Mesendoderm (in vitro differentiated cells): Measurements from ENCODE around the gene KDM4B.

Source experiments
- DNase-seq: peaks from one replicate; pipeline ENCODE4 v3.0.0; 2013
- H2AK5ac ChIP-seq: 2 replicates; pipeline ENCODE4 v1.6.1; 2013; ENCODE audit warnings: low read length, inconsistent platforms
- H2BK120ac ChIP-seq: 2 replicates; pipeline ENCODE4 v1.6.1; 2013; ENCODE audit warnings: low read depth, mild to moderate bottlenecking, low read length, moderate library complexity, mixed read lengths
- H2BK15ac ChIP-seq: replicated peaks from 2 replicates; pipeline ENCODE4 v1.6.1; 2013; ENCODE audit warnings: low read depth, mild to moderate bottlenecking, moderate library complexity
- H2BK5ac ChIP-seq: 2 replicates; pipeline ENCODE4 v1.6.1; 2013; ENCODE audit warnings: low read length, inconsistent platforms
- H3K18ac ChIP-seq: 2 replicates; pipeline ENCODE4 v1.6.1; 2013; ENCODE audit warnings: mild to moderate bottlenecking, low read length, mixed read lengths
- H3K23ac ChIP-seq: one replicate; pipeline ENCODE4 v1.6.1; 2013; ENCODE audit warnings: low read length
- H3K27ac ChIP-seq: 2 replicates; pipeline ENCODE4 v1.5.1; 2013; ENCODE audit warnings: low read depth, mild to moderate bottlenecking, inconsistent platforms, low read length, moderate library complexity
- H3K27me3 ChIP-seq: 2 replicates; pipeline ENCODE4 v1.6.1; 2013; ENCODE audit warnings: low read length, control low read depth, mild to moderate bottlenecking, inconsistent platforms; ENCODE audit not compliant: insufficient read depth, poor library complexity
- H3K36me3 ChIP-seq: 2 replicates; pipeline ENCODE4 v1.6.1; 2013; ENCODE audit warnings: low read length, inconsistent platforms; ENCODE audit not compliant: control insufficient read depth, insufficient read depth
- H3K4ac ChIP-seq: one replicate; pipeline ENCODE4 v1.6.1; 2013; ENCODE audit warnings: low read depth, mild to moderate bottlenecking, low read length, moderate library complexity
- H3K4me1 ChIP-seq: 2 replicates; pipeline ENCODE4 v1.6.1; 2013; ENCODE audit warnings: low read depth, low read length, inconsistent platforms; ENCODE audit not compliant: control insufficient read depth
- H3K4me2 ChIP-seq: 2 replicates; pipeline ENCODE4 v1.6.1; 2013; ENCODE audit warnings: low read length
- H3K4me3 ChIP-seq: 2 replicates; pipeline ENCODE4 v1.5.1; 2013; ENCODE audit warnings: mild to moderate bottlenecking, low read length
- H3K56ac ChIP-seq: one replicate; pipeline ENCODE4 v1.6.1; 2013; ENCODE audit warnings: low read length
- H3K79me1 ChIP-seq: 2 replicates; pipeline ENCODE4 v1.6.1; 2013; ENCODE audit warnings: low read length, inconsistent platforms
- H3K79me2 ChIP-seq: 2 replicates; pipeline ENCODE4 v1.6.1; 2013; ENCODE audit warnings: mild to moderate bottlenecking, low read length; ENCODE audit not compliant: control insufficient read depth, insufficient read depth
- H3K9ac ChIP-seq: 2 replicates; pipeline ENCODE4 v1.6.1; 2013; ENCODE audit warnings: low read length, inconsistent platforms
- H4K5ac ChIP-seq: one replicate; pipeline ENCODE4 v1.6.1; 2013; ENCODE audit warnings: low read length
- H4K8ac ChIP-seq: one replicate; pipeline ENCODE4 v1.6.1; 2013; ENCODE audit warnings: low read depth, mild to moderate bottlenecking, control low read depth, low read length, moderate library complexity
- WGBS: extraction: QIAGEN DNeasy Blood & Tissue Kit; methylation state at CpG from one replicate; pipeline ENCODE4 v1.1.7; 2013; ENCODE audit warnings: low lambda C conversion rate, missing lambda C conversion rate; ENCODE audit not compliant: insufficient coverage; ENCODE audit errors: extremely low coverage; 5-methylcytosine and 5-hydroxymethylcytosine counted together

Gene KDM4B

DNA sequence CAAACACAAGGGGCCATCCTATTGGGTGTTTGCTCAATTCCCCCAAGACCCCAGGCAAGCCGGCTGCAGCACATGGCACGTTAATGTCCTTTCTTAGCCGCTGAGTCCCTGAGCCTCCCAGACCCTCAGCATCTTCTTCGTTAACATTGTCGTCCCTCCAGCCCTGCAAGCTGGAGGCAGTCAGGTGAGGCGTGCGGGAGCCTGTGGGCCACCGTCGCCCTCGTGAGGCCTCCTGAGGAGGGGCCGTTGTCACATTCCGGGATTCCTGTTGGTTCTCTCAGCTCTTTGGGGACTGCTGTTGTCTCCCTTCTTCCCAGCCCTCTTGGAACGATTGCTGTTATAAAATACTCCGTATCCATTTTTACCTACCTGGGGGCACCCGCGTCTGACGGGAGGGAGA, 140.6 kb downstream of the KDM4B start:
- Histone ChIP-seq H3K27me3 (no peaks in the 10 kb centered on the region), H3K18ac (no peak overlapping the region), H3K36me3 (no peaks in the 10 kb centered on the region), H2AK5ac (no peak overlapping the region), H4K5ac (no peak overlapping the region), H3K56ac (peak overlapping the region; percentile 2), H3K4ac (no peak overlapping the region), H3K23ac (no peak overlapping the region), H4K8ac (no peak overlapping the region), H3K4me2 (no peak overlapping the region), H3K4me3 (no peak overlapping the region), H2BK5ac (no peak overlapping the region), H3K9ac (peak overlapping the region; percentile 29), H3K4me1 (peaks cover 4% of the 10 kb centered on the region), H3K27ac (no peak overlapping the region), H3K79me1 (no peaks in the 10 kb centered on the region), H3K79me2 (no peaks in the 10 kb centered on the region), H2BK15ac (no peak overlapping the region), H2BK120ac (no peak overlapping the region)
- DNase-seq: peak; percentile 73
- no CpG with 5 or more reads among the region's 17 CpGs for WGBS

DNA sequence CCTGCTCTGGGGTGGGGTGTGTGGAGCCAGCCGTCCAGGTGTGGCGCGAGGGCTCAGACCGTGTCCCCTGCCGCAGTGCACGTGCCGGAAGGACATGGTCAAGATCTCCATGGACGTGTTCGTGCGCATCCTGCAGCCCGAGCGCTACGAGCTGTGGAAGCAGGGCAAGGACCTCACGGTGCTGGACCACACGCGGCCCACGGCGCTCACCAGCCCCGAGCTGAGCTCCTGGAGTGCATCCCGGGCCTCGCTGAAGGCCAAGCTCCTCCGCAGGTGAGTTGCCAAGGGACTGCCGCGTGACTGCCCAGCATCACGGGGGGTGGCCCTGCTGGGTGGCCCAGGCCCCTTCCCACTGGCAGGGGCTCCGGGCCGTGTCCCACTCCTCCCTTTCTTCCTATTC, 141.6 kb downstream of the KDM4B start:
- no peak overlapping the region for H3K56ac ChIP-seq
- H3K18ac ChIP-seq: no peak overlapping the region
- H2BK120ac ChIP-seq: no peak overlapping the region
- no peaks in the 10 kb centered on the region for H3K79me1 ChIP-seq
- no peaks in the 10 kb centered on the region for H3K27me3 ChIP-seq
- no peak overlapping the region for H3K4me3 ChIP-seq
- no peaks in the 10 kb centered on the region for H3K79me2 ChIP-seq
- no peak overlapping the region for H3K23ac ChIP-seq
- no CpG with 5 or more reads among the region's 27 CpGs for WGBS
- no peak overlapping the region for H2BK15ac ChIP-seq
- DNase-seq: no peak
- no peaks in the 10 kb centered on the region for H3K36me3 ChIP-seq
- no peak overlapping the region for H2BK5ac ChIP-seq
- no peak overlapping the region for H4K8ac ChIP-seq
- no peak overlapping the region for H3K9ac ChIP-seq
- H4K5ac ChIP-seq: no peak overlapping the region
- H3K4ac ChIP-seq: no peak overlapping the region
- H3K4me2 ChIP-seq: no peak overlapping the region
- peaks cover 4% of the 10 kb centered on the region for H3K4me1 ChIP-seq
- no peak overlapping the region for H3K27ac ChIP-seq
- H2AK5ac ChIP-seq: no peak overlapping the region

DNA sequence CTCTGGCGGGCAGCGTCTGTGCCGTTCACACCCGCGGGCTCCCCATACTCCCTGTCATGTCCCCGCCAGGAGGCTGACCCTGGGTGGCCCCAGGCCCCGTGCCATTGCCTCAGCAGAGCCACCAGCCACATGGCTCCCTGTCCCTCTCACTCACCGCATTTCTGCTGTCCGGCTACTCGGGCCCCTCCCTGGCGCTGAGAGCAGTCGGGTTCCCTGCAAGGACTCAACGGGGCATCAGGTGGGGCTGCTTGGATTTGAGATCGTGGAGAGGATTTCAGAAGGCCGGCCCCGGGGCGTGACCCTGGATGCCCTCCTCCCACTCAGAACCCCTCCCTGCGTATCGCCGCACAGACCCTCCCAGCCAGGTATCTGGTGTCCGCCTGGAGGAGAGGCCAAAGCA, 142.1 kb downstream of the KDM4B start:
- Histone ChIP-seq H3K9ac (no peak overlapping the region), H4K8ac (no peak overlapping the region), H3K79me1 (no peaks in the 10 kb centered on the region), H2BK5ac (no peak overlapping the region), H2BK15ac (no peak overlapping the region), H2AK5ac (no peak overlapping the region), H3K18ac (no peak overlapping the region), H4K5ac (no peak overlapping the region), H3K56ac (no peak overlapping the region), H3K23ac (no peak overlapping the region), H2BK120ac (no peak overlapping the region), H3K4me3 (no peak overlapping the region), H3K36me3 (no peaks in the 10 kb centered on the region), H3K4ac (no peak overlapping the region), H3K4me1 (peaks cover 4% of the 10 kb centered on the region), H3K4me2 (no peak overlapping the region), H3K79me2 (no peaks in the 10 kb centered on the region), H3K27ac (no peak overlapping the region), H3K27me3 (no peaks in the 10 kb centered on the region)
- no peak for DNase-seq
- WGBS: no CpG with 5 or more reads among the region's 21 CpGs

DNA sequence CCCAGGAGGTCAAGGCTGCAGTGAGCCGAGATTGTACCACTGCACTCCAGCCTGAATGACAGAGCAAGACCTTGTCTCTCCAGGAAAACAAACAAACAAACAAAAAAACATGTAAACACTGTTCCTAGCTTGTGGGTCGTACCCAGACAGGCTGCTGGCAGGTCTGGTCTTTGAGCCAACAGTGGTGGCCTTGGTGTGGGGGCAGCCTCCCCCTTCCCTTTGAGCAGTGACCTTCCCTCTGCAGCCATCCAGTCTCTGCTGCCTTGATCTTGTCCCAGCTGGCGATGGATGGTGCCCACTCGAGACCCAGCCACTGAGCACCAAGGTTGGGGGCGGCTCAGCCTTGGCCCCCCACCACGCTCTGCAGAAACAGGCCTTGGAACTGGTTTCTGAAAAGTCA, 143.3 kb downstream of the KDM4B start:
- no peak overlapping the region for H3K23ac ChIP-seq
- no peak overlapping the region for H2BK120ac ChIP-seq
- WGBS: no CpG with 5 or more reads among the region's 6 CpGs
- H3K4me3 ChIP-seq: no peak overlapping the region
- peaks cover 4% of the 10 kb centered on the region for H3K4me1 ChIP-seq
- H3K18ac ChIP-seq: no peak overlapping the region
- no peak overlapping the region for H3K4ac ChIP-seq
- H3K36me3 ChIP-seq: no peaks in the 10 kb centered on the region
- H3K27ac ChIP-seq: no peak overlapping the region
- no peak overlapping the region for H3K4me2 ChIP-seq
- H4K8ac ChIP-seq: no peak overlapping the region
- H4K5ac ChIP-seq: no peak overlapping the region
- no peak overlapping the region for H2AK5ac ChIP-seq
- no peak for DNase-seq
- no peaks in the 10 kb centered on the region for H3K27me3 ChIP-seq
- peak overlapping the region; percentile 28 for H3K56ac ChIP-seq
- no peaks in the 10 kb centered on the region for H3K79me2 ChIP-seq
- H2BK15ac ChIP-seq: no peak overlapping the region
- H2BK5ac ChIP-seq: no peak overlapping the region
- H3K79me1 ChIP-seq: no peaks in the 10 kb centered on the region
- H3K9ac ChIP-seq: no peak overlapping the region

DNA sequence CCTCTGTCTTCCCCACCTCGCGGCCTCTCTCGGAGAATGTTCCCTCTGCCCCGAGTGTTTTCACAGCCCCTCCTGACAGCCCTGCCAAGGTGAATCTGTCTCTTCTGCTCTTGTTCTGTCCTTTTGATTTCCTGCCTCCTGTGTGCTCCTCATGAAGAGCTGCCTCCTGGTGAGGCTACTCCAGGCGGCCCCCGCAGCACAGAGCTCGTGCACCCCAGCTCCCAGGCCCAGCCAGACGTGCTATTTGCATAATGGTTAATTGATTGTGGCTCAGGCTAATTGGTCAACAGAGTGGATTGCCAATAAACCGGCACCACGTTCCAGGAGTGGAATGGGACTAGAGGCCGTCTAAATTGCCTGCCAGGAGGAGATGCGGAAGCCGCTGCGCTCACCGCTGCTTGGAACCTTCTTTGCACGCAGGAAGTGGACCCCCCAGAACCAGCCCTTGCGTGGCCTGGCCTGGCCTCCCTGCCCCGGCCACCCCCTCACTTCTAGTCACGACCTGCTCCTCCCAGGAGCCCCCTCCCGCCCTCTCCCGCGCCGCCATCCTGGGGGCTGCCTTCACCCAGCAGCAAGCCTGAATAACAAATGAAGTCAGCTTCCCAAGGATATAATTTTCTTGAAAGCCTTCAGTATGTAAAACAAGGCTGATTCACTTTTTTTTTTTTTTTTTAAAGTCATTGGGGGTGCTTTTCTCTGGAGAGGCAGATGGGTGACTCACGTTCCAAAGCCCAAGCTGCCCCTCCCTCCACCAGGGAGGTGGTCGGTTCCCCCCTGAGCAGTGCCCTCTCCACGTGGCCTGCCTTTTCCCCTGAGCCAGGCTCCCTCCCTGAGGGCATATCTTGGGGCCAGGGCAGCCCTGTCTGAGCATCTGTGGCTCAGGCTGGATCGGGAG, 144.0 kb downstream of the KDM4B start:
- Histone ChIP-seq H2BK120ac (no peak overlapping the region), H3K79me1 (no peaks in the 10 kb centered on the region), H2BK5ac (no peak overlapping the region), H2AK5ac (no peak overlapping the region), H3K27ac (peak overlapping the region; percentile 19), H3K23ac (peak overlapping the region; percentile 53), H3K36me3 (no peaks in the 10 kb centered on the region), H3K4me3 (no peak overlapping the region), H3K18ac (no peak overlapping the region), H3K4ac (no peak overlapping the region), H3K9ac (no peak overlapping the region), H3K4me2 (no peak overlapping the region), H3K4me1 (peaks cover 4% of the 10 kb centered on the region), H3K56ac (peak overlapping the region; percentile 44), H3K79me2 (no peaks in the 10 kb centered on the region), H3K27me3 (no peaks in the 10 kb centered on the region), H2BK15ac (no peak overlapping the region), H4K5ac (no peak overlapping the region), H4K8ac (no peak overlapping the region)
- peak; percentile 60 for DNase-seq
- no CpG with 5 or more reads among the region's 27 CpGs for whole genome bisulfite sequencing
